Measurements from ENCODE around the gene DHCR7.

- TF ChIP-seq CTCF (IDR thresholded peaks at IDR 0.05) (no peak), POLR2A (IDR thresholded peaks at IDR 0.05) (no peak)
These were observed 19.0 kb upstream of the DHCR7 start for GRCh38 chr11:71467164-71467563.
